ENCODE measurements around the gene MAP2.

DNA sequence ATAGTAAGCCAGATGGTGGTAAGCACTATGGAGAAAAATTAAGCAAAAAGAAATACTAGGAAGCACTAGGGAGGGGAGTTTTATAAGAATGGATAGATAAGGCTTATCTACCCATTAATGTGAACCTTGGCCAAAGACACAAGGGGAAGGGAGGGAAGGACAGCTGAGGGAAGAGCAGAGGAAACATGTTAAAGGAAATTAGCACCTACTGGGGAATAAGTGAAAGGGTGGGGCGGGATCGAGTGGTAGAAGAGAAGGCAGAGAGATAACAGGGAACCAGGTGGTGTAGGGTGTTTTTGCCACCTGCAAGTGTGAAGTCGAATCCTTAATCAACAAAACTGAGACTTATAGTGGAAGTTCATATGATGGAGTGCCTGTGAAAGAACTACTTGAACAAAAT is 349.5 kb downstream of the MAP2 start:
- TF ChIP-seq POLR2A (IDR thresholded peaks at IDR 0.05): no peak
- TF ChIP-seq, protein P1, sequence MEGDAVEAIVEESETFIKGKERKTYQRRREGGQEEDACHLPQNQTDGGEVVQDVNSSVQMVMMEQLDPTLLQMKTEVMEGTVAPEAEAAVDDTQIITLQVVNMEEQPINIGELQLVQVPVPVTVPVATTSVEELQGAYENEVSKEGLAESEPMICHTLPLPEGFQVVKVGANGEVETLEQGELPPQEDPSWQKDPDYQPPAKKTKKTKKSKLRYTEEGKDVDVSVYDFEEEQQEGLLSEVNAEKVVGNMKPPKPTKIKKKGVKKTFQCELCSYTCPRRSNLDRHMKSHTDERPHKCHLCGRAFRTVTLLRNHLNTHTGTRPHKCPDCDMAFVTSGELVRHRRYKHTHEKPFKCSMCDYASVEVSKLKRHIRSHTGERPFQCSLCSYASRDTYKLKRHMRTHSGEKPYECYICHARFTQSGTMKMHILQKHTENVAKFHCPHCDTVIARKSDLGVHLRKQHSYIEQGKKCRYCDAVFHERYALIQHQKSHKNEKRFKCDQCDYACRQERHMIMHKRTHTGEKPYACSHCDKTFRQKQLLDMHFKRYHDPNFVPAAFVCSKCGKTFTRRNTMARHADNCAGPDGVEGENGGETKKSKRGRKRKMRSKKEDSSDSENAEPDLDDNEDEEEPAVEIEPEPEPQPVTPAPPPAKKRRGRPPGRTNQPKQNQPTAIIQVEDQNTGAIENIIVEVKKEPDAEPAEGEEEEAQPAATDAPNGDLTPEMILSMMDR (IDR thresholded peaks at IDR 0.05): no peak
- no peak for TF ChIP-seq POLR2AphosphoS5 (IDR thresholded peaks at IDR 0.05)
